PFSK-1 (cell line): ENCODE results near the gene EHD1.

Experiments used
- POLR2AphosphoS5 ChIP-seq: IDR thresholded peaks from 2 replicates; pipeline ENCODE4 v1.6.1; 2012; ENCODE audit warnings: low read depth, mild to moderate bottlenecking, control low read depth, low read length, moderate library complexity
- SIN3A ChIP-seq: IDR thresholded peaks from 2 replicates; pipeline ENCODE4 v1.6.1; 2012; ENCODE audit warnings: mild to moderate bottlenecking, low read length, moderate library complexity, borderline replicate concordance; ENCODE audit not compliant: insufficient read depth
- TAF1 ChIP-seq: IDR thresholded peaks from 2 replicates; pipeline ENCODE4 v1.6.1; 2012; ENCODE audit warnings: low read length, control low read depth, borderline replicate concordance; ENCODE audit not compliant: insufficient read depth

GRCh38 chr11:64834031-64834722, 44.2 kb downstream of the EHD1 start:
- TF ChIP-seq POLR2AphosphoS5, result no peak
- no peak for TF ChIP-seq SIN3A
- TF ChIP-seq TAF1, result no peak
